NCI-H2107 (cell line): ENCODE data around the gene AP1S2.
"Not testable (repeated sequence)": the region's sequence is repeated elsewhere in the genome, so short reads cannot be mapped to it uniquely, and the experiment has no call there.

ENCODE experiments used
- DNase-seq: peaks from one replicate; lab custom pipeline; 2025; lab: John Stamatoyannopoulos, UW

Gene AP1S2

GRCh38 chrX:15854712-15855567 lies at the start of gene AP1S2:
TSS of gene AP1S2 (minus strand) at chrX:15854813. CDS start at chrX:15852524, 2,289 bp downstream.
- DNase-seq, result peak; percentile 93

DNA sequence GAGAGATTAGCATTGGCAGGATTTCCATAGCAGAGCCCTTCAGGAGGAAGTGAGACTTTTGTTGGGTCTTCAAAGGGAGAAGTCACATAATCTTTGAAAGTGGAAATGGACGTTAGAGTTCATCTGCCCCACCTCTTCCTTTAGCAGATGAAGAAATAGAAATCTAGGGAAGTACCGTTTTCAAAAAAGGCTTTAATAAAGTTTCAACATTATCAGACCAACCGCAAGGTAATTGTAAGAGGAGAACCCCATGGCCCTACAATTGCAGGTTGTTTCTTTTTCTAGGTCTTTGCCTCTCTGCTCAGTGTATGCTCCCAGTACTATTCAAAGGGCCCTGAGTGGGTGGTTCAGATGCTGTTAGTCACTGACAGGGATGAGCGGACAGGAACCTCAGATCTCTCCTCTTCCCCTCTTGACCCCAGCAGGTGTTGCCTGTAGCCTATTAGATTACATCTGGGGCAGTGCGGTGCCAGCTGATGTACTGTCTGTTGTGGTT lies 48.6 kb upstream of the AP1S2 start:
- no peak for DNase-seq

DNA sequence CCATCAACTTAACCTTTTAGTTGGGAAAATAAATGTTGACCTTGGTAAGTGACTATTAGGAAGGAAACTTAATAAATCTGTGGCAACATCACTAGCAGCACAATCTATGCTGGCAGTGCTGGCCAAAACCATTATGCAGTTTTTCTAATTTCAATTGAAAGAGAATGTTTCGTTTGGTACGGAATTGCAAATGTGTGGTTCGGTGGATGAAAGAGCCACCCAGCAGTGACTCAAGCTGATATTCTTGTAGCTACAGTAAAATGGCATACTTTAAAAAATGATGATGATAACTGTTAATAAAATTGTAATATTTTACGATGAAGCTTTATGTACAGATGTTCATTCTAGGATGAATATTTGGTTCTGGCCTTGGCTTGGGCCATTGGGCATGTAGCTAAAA lies 40.7 kb upstream of the AP1S2 start:
- no peak for DNase-seq

DNA sequence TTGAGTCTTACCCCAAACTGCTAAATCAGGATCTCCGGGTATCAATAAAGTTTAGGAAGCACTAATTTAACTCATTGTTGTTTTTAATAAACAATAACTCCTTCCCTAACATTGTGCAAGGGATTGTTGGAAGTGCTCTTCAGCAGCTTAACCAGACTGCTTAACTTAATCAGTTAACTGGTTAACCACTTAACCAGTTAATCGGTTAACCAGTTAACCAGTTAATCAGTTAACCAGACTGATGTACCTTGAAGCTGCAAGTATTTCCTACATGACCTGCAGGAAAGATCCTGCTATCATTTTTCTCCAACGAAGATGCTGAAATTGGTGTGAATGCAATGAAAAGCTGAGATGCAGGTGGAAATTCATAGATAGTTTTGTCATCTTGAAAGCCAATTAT lies 40.1 kb upstream of the AP1S2 start:
- DNase-seq, result no peak

DNA sequence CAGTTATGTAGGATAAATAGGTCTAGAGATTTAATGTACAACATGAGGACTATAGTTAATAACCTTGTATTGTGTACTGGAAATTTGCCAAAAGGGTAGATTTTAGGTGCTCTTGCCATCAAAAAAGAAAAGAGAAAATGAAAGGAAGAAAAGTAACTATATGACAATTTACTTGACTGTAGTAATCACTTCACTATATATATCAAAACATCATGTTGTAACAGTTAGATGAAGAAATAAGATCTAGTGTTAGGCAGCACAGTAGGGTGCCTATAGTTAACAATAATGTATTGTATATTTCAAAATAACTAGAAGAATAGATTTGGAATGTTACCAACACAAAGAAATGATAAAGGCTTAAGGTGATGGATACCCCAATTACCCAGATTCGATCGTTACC lies 35.9 kb upstream of the AP1S2 start:
- no peak for DNase-seq

- no peak for DNase-seq
These were observed 33.4 kb upstream of the AP1S2 start for GRCh38 chrX:15888062-15888461.

DNA sequence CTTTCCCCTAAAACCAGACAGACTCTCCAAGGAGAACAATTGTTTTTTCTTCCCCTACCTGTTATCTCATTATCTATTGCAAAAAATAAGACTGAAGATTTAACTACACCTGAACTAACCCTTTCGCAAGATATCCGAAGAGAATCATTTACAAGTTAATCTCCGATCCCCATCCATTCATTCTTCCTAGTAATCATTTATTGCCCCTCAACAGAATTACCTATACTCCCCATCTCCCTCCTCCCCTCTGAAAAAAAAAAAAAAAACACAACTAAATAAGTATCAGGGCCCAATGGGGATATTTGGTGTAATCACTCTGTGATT lies 28.9 kb upstream of the AP1S2 start:
- DNase-seq, result no peak

DNA sequence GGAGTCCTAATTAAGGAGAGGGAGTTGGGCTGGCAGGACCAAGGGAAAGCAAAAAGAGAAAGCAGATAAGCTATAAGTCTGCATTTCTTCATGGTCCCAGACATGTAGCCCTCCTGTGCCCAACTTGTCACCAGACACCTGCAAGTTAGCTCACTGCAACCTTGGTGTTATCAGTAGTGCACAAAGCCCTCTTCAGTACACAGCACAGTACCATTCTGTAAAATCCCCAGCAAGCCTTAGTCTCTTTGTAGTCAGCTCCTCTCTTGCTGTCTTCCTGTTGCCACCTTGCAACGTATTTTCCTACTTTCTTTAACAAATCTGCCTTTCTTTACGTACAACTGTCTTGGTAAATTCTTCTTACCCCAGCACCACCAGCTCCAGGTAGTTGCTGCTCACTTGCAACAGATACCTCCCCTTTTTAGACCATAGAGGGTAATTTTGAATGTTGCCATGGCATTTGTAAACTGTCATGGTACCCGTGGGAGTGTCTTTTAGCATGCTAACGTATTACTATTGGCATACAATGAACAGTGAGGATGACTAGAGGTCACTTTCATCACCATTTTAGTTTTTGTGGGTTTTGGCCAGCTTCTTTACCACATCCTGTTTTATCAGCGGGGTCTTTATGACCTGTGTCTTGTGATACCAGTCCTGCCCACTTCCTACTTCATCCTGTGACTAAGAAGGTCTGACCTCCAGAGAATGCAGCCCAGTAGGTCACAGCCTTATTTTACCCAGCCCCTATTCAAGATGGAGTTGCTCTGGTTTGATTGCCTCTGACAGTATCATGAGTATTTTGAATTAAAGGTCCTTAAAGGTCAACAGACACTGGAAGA lies 28.3 kb upstream of the AP1S2 start:
- no peak for DNase-seq

DNA sequence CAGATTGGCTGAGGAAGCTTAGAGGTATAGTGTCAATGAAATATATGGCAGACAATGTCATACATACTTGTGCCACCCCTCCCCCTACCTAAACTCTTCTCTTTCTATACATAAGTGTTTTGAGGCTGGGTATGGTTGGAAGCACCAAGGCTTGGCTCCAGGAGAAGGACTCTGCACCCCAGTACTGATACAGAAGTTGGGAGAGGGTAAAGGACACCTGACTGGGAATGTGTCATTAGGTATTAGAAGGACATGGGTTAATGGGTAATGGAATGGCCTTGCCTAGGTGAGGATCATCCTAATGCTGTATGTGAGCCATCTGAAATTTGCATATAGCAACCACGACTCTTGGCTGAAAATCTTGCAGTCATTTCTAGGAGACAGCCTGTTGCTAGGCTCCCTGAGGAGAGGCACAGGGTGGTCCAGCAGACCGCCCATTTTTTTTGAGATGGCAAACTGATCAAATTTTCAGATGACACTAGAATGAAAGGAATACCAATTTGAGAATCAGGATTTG lies 26.8 kb upstream of the AP1S2 start:
- no peak for DNase-seq

- not testable (repeated sequence) for DNase-seq
These were observed 23.3 kb upstream of the AP1S2 start for GRCh38 chrX:15877914-15878313.

DNA sequence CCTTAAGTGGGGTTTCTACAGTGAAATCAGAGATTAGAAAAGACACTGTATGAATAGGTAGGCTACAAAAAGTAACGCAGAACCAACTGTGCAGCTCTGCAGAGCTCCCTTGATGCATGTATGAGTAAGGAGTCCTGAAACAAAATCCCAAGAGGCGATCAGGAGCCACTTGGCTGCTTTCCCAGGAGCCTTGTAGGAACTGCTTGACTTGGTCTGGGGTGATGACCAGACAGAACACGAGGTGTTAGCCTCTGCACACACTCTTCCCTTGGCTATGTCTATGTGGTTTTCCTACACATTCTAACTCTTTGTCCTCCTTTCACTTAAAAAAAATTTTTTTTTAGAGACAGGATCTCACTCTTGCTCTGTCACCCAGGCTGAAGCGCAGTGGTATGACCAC lies 22.8 kb upstream of the AP1S2 start:
- DNase-seq, result no peak

DNA sequence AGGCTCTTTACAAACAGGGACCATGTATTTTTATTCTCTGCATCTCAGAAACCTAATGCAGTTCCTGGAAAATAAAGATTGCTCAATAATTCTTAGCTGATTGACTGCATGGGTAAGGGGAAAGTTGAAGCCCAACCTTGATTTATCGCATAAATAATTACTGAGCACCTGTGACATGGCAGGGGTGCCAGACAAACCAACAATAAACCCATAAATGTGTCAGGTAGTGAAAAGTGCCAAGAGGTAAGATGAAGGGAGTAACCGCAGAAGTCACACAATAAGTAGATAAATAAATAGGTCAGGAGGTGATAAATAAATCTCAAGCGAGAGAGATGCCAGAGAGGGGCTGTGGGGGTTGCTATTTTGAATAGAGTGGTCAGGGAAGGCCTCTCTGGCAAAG lies 20.1 kb upstream of the AP1S2 start:
- DNase-seq, result no peak

- no peak for DNase-seq
These were observed 19.0 kb upstream of the AP1S2 start for GRCh38 chrX:15873566-15873965.

DNA sequence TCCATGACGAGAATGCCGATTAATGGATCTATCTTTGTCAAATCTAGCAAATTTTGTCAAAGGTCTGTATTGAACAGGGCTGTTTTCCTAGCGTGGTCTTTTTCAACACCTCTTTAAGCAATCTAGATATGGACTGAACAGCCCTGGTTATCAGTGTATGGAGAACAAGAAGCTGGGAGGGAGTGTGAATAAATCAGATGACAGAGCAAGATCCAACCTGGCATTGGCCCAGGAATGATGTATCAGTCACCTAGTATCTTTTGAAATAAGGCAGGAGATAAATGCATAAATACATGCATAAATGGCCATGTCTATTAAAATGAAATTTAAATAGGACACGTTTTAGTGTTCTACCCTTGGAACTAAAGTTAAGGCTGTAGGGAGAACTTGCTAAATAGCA lies 15.7 kb upstream of the AP1S2 start:
- no peak for DNase-seq

DNA sequence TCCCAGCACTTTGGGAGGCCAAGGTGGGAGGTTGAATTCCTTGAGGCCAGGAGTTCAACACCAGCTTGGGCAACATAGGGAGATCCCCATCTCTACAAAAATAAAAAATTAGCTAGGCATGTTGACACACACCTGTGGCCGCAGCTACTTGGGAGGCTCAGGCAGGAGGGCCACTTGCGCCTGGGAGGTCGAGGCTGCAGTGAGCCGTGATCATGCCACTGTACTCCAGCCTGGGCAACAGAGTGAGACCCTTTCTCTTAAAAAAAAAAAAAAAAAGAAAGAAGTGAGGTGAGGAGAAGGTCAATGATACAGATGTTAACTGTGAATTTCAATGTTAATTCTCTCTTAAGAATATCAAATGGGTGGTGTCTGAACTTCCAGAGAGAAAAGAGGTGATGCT lies 15.1 kb upstream of the AP1S2 start:
- DNase-seq, result no peak

GRCh38 chrX:15866147-15866546 lies 11.5 kb upstream of the AP1S2 start:
- DNase-seq, result no peak

DNA sequence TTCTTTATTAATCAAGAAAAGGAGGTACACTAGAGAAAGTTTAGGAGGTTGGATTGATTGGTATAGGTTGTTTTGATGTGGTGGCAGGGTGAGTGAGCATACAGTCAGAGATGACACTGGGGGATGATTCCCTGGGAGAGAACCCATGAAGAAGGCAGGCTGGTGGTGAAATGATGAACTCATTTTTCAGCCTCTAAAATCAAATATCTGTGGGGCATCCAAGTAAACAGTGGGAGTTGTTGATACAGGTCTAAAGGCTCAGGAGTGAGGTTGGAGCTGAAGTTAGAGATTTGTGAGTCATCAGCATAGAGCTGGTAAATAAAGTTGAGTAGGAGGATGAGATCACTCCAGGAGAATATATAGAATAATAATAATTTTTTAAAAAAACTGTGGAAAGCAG lies 10.0 kb upstream of the AP1S2 start:
- DNase-seq, result no peak

DNA sequence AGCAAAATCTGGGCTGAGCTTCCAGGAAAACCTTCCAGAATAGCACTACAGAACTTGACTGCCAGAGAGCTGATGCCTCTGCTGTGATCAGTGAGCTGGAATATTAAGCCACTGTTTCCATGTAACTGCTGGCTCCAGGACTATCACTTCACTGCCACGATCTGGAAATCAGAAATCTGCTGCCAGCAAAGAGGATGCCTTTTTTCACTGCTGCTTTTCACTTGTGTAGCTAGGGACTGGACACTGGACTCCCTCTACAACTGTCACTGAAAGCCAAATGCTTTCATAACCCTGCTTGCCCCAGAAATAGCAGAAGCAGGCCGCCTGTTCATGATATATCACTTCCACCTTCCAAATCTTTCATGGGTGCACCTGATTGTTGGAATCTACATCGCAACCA lies 9.4 kb upstream of the AP1S2 start:
- DNase-seq, result no peak

- no peak for DNase-seq
These were observed 6.3 kb upstream of the AP1S2 start for GRCh38 chrX:15860921-15861320.

- no peak for DNase-seq
These were observed 3.4 kb upstream of the AP1S2 start for GRCh38 chrX:15858051-15858450.

GRCh38 chrX:15856636-15857035 lies 2.0 kb upstream of the AP1S2 start:
- no peak for DNase-seq

DNA sequence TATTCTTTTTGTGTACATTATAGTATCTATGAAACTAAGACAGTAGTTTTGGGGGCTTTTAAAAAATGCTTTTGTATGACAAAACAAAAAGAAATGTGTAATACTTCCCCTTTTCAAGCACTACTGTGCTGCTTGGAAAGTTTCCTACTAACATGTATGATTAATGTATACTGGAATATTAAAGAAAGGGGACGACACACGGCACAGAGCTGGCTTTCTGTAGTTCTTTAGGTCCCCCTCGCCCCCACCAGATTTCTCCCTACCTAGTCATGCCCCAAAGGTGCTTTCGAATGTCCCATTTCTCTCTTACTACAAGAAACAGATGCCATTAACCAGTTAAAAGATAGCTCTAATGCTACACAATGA lies 1.6 kb upstream of the AP1S2 start:
- DNase-seq, result no peak

DNA sequence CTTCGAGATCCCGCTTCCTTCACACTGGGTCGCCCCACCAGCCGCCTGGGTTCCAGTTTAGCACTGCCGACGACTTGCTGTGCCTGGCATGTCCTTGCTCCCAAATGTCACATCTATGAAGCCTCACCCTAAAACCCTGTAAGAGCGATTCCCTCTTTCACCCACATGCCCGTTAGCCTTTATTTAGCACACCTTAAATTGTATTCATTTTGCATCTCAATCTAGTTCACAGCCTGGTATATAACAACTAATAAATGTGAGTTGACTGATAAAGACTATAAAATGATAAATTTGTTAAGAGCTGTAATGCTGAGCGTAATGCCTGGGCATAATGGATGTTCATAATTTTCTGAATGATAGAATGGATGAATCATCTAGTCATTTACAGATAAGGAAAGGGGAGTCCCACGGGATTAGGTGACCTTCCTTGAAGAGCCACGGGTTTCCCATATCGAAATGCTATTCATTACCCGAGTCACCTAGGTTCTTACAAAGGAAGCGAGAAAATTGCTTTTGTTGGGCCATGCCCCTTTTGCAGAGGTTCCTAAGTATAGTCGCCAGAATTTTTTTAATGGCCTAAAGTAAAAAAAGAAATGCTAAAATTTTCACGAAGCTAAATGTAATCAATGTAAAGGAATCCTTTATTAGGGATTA lies 1.1 kb upstream of the AP1S2 start:
- no peak for DNase-seq
